GM19351 (cell line): ENCODE results near the gene ENOPH1.

Experiments used
- ATAC-seq: cut with Tn5 transposase; IDR thresholded peaks from one replicate; pipeline ENCODE4 v1.9.1; 2021; ENCODE audit warnings: mild to moderate bottlenecking, moderate library complexity; ENCODE audit not compliant: unreplicated experiment

The ENOPH1 gene

DNA sequence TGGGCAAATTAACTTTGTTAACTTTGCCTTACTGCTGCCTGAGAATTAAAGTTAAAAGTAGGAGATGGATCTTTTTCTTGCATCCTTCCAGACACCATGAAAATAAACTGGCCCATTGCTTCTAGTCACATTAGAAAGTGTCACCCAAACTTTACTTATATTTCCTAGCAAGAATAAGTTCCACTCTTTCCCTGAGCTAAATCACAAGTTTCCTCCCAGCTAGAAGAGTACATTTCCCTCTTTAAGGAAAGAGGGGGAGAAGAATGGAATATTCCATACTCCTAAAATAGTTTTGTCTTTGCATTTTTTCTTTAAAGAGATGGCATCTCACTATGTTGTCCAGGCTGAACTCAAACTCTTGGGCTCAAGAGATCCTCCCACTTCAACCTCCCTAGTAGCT, 77.6 kb downstream of the ENOPH1 start:
- ATAC-seq = no peak

DNA sequence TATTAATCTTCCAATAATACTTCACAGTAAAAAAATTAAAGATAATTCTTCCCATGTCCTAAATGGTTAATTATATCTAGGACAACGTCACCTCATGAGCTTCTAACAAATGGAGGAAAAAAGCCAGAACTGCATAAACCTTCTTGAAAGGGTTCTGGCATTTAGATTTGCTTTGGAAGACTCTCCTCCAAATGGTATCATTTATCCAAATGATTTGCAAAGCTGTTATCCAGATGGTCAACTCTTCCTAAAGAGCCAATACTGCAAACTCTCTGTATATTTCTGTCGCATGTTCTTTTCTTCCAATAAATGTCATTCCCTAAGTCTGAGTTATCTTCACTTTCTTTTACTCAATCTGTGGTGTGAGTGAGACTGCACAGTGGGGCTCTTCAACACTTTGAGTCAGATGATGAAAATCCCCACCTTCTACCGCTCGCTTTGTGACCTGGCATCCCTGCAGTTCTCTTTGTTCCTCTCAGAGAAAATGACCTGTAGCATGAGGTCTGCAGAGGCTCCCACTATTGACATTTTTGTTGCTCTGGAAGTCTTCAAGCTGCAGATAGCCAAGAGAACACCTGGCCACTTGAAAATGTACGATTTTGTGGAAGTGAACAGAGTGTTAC, 78.5 kb downstream of the ENOPH1 start:
- ATAC-seq = no peak

DNA sequence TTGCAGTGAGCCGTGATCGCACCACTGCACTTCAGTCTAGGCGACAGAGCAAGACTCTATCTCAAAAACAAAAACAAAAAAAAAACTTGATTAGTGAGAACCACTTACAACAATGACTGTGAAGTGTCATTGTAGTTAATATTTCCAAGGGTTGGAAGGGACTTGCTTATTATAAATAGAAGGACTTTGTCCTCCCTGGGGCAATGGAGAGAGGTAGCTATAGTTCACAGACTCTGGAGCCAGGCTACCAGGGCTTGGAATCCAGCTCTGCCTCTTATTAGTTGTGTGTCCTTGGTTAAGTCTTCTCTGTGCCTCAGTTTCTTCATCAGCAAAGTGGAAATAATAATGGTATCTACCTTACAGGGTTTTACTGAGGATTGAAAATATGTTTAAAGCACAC, 79.8 kb downstream of the ENOPH1 start:
- ATAC-seq = no peak
